Measurements from ENCODE around the gene FECH.

The FECH gene

GRCh38 chr18:57584444-57584843 is 2.1 kb downstream of the FECH start:
- DNase-seq, result no peak

GRCh38 chr18:57583297-57583835 is 3.1 kb downstream of the FECH start:
- intact Hi-C loops (cut with DNase I), result no loop called here
- no peak for DNase-seq

More at GRCh38 chr18:57584444-57584843, 2.1 kb downstream of the FECH start:
- intact Hi-C loops (cut with DNase I), result no loop called here

DNA sequence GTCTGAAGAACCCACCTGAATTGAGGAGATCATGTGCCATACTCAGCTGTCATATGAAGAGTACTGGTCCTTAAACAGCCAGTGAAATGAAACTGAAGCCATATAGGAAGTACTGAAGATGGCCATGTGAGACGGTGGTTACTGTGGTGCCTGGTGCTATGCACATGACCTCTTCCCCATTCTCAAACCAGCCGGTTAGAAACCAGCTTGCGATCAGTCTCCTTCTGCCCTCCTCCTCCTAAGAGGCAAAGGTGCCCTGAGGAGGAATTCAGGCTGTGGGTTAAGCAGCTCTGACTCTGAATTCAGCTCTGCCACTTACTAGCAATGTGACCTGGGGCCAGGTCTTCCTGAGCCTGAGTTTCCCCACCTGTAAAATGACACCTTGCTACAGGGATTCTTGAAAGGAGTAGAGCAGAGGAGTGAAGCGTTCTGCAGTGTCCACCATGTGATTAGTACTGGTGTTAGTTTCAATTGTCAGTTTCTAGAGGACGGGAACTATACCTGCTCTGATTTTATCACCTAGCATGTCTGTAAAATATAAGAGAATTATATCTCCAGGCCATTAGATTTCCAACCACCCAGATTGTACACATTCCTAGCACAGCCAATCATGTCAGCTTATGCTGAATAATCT is 5.1 kb downstream of the FECH start:
- no peak for DNase-seq
- intact Hi-C loops (cut with DNase I), result no loop called here

- intact Hi-C loops (cut with DNase I), result no loop called here
- DNase-seq, result no peak
Measured at GRCh38 chr18:57579934-57580333, 6.6 kb downstream of the FECH start.

- no peak for DNase-seq
- intact Hi-C loops (cut with DNase I), result no loop called here
Measured at GRCh38 chr18:57576316-57576715, 10.2 kb downstream of the FECH start.

DNA sequence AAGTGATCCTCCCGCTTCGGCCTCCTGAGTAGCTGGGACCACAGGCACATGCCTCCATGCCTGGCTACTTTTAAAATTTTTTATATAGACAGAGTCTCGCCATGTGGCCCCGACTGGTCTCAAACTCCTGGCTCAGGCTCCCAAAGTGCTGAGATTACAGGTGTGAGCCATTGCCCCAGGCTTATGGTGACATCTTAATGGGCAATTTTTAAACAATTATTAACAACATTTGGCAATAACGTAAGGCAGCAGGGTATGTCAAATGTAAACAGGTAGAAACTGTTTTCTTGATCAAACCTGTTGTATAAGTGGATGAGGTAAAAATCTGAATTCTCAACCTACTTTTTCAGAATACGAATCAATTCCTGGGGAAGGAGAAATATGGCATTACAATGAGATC is 11.0 kb downstream of the FECH start:
- no peak for DNase-seq
- intact Hi-C loops (cut with DNase I), result no loop called here

DNA sequence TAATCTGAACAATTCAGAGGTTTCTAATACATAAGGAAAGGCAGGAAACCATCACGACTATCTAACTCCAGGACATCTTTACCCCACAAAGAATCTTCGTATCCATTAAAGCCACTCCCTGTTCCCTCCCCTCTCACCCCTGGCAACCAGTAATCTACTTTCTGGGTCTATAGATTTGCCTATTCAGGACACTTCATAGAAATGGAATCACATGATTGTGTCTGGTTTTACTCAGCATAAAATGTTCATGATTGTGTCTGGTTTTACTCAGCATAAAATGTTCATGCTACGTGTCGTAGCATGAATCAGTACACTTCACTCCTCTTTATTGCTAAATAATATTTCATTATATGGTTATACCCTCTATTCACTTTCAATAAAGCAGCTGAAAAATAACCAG is 11.6 kb downstream of the FECH start:
- intact Hi-C loops (cut with DNase I), result no loop called here
- DNase-seq, result no peak

GRCh38 chr18:57570162-57570561 is 16.3 kb downstream of the FECH start:
- intact Hi-C loops (cut with DNase I), result no loop called here
- DNase-seq, result no peak

GRCh38 chr18:57569133-57569532 is 17.4 kb downstream of the FECH start:
- intact Hi-C loops (cut with DNase I), result no loop called here

DNA sequence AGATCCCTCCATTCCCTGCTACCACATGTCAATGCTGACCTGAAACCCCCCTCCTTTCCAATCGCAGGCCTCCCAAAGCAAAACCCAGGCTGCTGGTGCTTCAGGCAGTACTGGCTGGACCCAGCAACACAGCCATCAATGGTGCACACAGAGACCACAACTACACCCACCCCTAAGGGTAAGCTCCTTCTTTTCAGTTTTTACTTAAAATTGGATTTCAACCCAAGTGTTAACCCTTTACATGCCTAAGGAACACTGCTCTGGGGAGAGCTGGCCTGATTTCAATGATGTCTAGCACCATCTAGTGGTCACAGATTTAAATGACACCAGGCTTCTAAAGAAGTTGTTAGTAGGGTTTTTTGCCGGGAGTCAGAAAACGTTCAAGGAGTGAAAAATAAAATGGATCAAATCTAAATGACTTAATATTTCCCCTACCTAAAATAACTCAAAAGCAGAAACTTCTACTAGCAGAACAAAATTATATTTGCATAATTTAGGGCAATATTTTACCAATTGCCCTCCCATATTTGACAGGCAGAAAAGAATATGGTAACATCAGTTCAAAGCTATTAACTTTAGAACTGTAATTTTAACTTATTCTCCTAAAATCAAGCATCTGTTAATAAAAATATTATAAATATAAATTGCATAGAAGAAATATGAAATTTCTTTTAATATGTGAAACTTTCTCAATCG is 24.6 kb downstream of the FECH start:
- no peak for DNase-seq
- intact Hi-C loops (cut with DNase I), result loop anchor here (1.0 kb wide), 1 partner anchor 814 kb away; no protein-coding TSS in a partner anchor

More at GRCh38 chr18:57569133-57569532, 17.4 kb downstream of the FECH start:
- no peak for DNase-seq

DNA sequence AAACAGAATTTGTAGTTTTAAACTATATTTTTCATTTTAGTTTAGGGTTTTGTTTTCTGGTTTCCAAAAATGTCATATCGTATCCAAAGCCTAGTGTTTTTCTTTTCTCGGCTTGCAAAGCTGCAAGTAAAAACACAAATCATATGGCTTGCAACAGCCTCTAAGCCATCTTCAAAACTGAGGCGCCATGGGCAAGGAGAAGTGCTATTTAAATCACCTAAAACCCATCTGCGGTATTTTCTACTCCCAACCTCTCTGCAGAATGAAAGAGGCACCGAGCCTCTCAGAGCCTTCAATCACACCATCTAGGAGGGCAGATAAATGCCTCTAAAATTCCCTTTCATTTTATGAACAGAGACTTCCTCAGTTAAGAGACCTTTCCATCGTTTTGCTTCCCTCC is 25.2 kb downstream of the FECH start:
- DNase-seq, result no peak
- intact Hi-C loops (cut with DNase I), result no loop called here

GRCh38 chr18:57559314-57559713 is 27.2 kb downstream of the FECH start:
- intact Hi-C loops (cut with DNase I), result no loop called here
- DNase-seq, result no peak

GRCh38 chr18:57555134-57555533 is 31.4 kb downstream of the FECH start:
- intact Hi-C loops (cut with DNase I), result no loop called here
- no peak for DNase-seq

DNA sequence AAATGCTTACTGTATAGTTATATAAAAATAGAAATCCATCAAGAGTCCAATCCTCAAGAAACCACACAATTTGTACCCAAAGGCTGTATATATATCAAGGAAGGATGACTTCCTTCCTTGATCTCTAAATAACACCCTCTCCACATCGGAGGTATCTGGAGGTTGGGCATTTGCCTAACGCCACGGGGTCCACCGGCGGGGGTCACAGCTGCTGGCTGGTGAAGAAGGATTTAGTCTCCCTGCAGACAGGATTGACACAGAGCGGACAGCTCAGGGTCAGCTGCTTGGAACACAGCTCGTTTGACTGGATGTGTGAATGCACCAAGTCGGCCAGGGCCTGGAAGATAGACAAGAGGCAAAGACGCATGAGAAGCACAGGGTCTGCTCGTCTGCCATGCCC is 36.0 kb downstream of the FECH start:
- intact Hi-C loops (cut with DNase I), result no loop called here
- DNase-seq, result no peak

DNA sequence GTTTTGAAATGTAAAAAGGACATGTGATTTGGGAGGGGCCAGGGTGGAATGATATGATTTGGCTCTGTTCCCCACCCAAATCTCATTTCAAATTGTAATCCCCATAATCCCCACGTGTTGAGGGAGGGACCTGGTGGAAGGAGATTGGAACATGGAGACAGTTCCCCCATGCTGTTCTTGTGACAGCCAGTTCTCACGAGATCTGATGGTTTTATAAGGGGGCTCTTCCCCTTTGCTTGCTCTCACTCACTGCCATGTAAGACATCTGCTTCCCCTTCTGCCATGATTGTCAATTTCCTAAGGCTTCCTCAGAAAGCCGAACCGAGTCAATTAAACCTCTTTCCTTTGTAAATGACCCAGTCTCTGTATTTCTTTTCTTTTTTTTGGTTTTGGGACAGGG is 39.2 kb downstream of the FECH start:
- no peak for DNase-seq
- intact Hi-C loops (cut with DNase I), result no loop called here

DNA sequence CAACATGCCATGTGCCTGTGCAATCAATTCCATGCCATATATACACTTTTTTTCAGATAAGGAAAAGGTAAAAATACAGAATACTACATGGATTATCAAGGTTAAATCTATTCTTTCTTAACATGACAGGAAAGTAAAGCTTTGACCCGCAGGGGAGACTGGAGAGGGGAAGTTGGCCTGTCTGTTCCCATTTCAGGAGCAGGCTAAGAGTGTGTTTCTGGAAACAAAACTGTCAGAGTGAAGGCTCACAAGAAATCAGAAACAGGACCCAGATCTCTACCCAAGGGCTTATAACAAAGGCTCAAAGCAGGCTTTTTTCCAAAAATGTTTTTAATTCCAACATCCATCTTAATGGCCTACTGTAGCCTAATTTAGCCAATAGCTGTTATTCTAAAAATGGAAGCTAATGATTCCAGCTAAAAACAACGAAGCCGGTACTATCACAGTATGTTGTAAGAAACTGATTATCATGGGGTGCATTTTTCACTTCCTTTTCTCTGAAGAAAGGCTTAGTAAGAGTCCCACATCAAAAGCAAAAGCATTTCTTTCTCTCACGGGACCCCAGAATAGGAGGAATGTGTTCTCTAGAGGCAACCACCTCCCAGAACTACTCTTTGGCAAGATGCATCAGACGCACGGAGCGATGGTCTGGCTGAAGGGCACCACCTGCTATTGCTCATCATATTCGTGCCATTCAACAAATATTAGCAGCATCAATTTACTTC is 41.4 kb downstream of the FECH start:
- intact Hi-C loops (cut with DNase I), result no loop called here
- no peak for DNase-seq

GRCh38 chr18:57543560-57543959 is 42.9 kb downstream of the FECH start:
- no peak for DNase-seq
- intact Hi-C loops (cut with DNase I), result no loop called here

DNA sequence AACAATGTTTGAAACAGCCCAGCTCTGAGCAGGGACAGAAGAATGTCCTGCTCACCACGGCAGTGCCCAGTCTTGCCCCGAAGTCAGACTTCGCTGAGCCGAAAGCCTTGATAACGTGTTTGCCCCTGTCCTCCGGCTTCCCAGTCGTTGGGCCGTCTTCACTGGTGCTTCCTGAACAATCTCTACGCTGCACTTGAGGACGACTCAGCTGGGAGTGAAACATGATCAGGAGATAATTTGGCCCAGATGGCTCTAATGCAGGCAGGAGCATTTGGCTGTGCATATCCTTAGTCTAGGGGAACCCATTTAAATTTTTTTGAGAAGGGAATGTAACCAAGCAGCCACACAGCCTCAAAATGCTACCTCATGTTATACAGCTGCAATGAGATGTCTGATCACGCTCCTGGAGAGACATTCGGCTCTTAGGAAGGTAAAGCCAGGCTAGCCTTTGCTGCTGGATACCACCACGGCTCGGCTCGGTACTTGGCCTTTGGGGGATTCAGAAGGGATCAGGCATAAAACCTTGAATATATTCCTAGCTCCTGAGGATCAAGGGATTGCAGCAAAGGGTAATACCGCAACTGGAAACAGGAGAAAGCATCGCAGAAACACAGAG is 43.6 kb downstream of the FECH start:
- DNase-seq, result no peak
- intact Hi-C loops (cut with DNase I), result no loop called here

- intact Hi-C loops (cut with DNase I), result no loop called here
- no peak for DNase-seq
Measured at GRCh38 chr18:57542126-57542525, 44.4 kb downstream of the FECH start.

DNA sequence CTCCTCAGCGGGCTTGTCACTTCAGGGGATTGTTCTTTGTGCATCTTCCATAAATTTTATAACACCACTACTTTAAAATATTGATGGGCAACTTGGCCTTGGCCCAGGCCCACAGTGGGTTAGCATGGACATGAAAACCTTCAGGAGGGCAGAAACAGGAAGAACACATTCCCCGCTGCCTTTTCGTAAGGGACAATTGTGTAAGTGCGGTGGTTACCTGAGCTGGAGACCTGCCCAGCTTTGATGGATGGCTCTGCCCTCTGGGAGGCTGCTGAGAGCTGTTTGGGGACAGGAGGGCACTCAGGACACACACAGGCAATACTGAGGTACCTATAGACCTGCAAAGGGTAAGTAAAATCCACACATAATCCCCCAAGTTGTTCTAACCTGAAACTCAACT is 46.8 kb downstream of the FECH start:
- DNase-seq, result no peak
- intact Hi-C loops (cut with DNase I), result no loop called here

DNA sequence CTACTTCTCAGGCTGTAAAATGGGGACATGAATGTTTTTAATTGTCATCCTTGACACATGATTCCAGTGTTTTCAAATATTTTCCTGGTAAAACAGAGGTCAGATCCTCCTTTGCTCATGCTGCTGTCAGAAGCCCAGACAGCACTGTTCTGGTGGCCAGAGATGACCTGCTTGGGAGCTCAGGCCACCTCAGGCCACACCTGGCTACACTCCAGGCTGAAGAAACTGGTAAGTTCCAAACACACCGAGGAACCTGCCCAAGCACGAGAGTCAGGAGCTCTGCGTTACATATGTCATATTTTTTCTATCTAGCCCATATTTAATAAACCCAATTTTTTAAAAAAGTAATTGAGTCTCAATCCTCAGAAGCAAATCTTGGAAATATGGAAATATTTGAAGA is 47.9 kb downstream of the FECH start:
- no peak for DNase-seq
- intact Hi-C loops (cut with DNase I), result no loop called here
